Mesenchymal stem cell (in vitro differentiated cells and primary cell): ENCODE data around the gene STAP1.
A peak's percentile ranks its signal among the peaks of the same experiment; 100 is the strongest.

Experiments
- DNase-seq: peaks from one replicate; pipeline ENCODE4 v3.0.0-alpha.2; 2013
- H2AFZ ChIP-seq: one replicate; pipeline ENCODE4 v1.6.1; 2013; ENCODE audit warnings: low read depth, mild to moderate bottlenecking, control low read depth, inconsistent platforms, low read length, moderate library complexity
- H2AK5ac ChIP-seq: 2 replicates; pipeline ENCODE4 v1.6.1; 2013; ENCODE audit warnings: low read length, moderate library complexity, mild to moderate bottlenecking, inconsistent platforms; ENCODE audit not compliant: severe bottlenecking
- H2BK120ac ChIP-seq: one replicate; pipeline ENCODE4 v1.6.1; 2013; ENCODE audit warnings: low read depth, mild to moderate bottlenecking, inconsistent platforms, low read length, moderate library complexity
- H2BK12ac ChIP-seq, 2 experiments: one replicate each; pipeline ENCODE4 v1.6.1; 2013; ENCODE audit warnings: inconsistent platforms in 2 of 2, low read length in 2 of 2, mild to moderate bottlenecking in 2 of 2, moderate library complexity in 2 of 2, control low read depth in 1 of 2
- H2BK15ac ChIP-seq: one replicate; pipeline ENCODE4 v1.6.1; 2013; ENCODE audit warnings: mild to moderate bottlenecking, low read depth, inconsistent platforms; ENCODE audit not compliant: poor library complexity, severe bottlenecking
- H2BK5ac ChIP-seq: 2 replicates; pipeline ENCODE4 v1.6.1; 2013; ENCODE audit warnings: low read depth, mild to moderate bottlenecking, low read length, control low read depth, inconsistent platforms; ENCODE audit not compliant: poor library complexity, severe bottlenecking
- H3K14ac ChIP-seq, 2 experiments: one replicate each; pipeline ENCODE4 v1.6.1; 2013; ENCODE audit warnings: inconsistent platforms in 2 of 2, low read length in 2 of 2, control low read depth in 1 of 2, mild to moderate bottlenecking in 1 of 2, moderate library complexity in 1 of 2
- H3K18ac ChIP-seq, 2 experiments: one replicate each; pipeline ENCODE4 v1.6.1; 2013; ENCODE audit warnings: inconsistent platforms in 2 of 2, low read length in 2 of 2, control low read depth in 1 of 2, low read depth in 1 of 2, mild to moderate bottlenecking in 1 of 2
- H3K23ac ChIP-seq, 2 experiments: one replicate each; pipeline ENCODE4 v1.6.1; 2013; ENCODE audit warnings: inconsistent platforms in 2 of 2, low read length in 2 of 2, mild to moderate bottlenecking in 2 of 2, moderate library complexity in 2 of 2, control low read depth in 1 of 2
- H3K27ac ChIP-seq: 2 replicates; pipeline ENCODE4 v1.5.1; 2013; ENCODE audit warnings: mild to moderate bottlenecking, moderate library complexity, low read length, control low read depth, inconsistent platforms; ENCODE audit not compliant: poor library complexity, severe bottlenecking
- H3K27me3 ChIP-seq, 2 experiments: 2 replicates each; pipeline versions ENCODE4 v1.6.1 to v1.7.0; 2013; ENCODE audit warnings: low read length in 2 of 2, mild to moderate bottlenecking in 2 of 2, moderate library complexity in 2 of 2, control low read depth in 1 of 2, inconsistent platforms in 1 of 2; ENCODE audit not compliant: control insufficient read depth in 1 of 2, insufficient read depth in 1 of 2
- H3K36me3 ChIP-seq, 2 experiments: 2 replicates each; pipeline versions ENCODE4 v1.6.1 to v1.7.0; 2013; ENCODE audit warnings: low read length in 2 of 2, control low read depth in 1 of 2, inconsistent platforms in 1 of 2, low read depth in 1 of 2, mild to moderate bottlenecking in 1 of 2; ENCODE audit not compliant: insufficient read depth in 2 of 2, control insufficient read depth in 1 of 2
- H3K4ac ChIP-seq, 2 experiments: one replicate each; pipeline ENCODE4 v1.6.1; 2013; ENCODE audit warnings: inconsistent platforms in 2 of 2, low read length in 2 of 2, mild to moderate bottlenecking in 2 of 2, moderate library complexity in 2 of 2, control low read depth in 1 of 2, low read depth in 1 of 2
- H3K4me1 ChIP-seq: 2 replicates; pipeline ENCODE4 v1.6.1; 2013; ENCODE audit warnings: low read depth, low read length, control low read depth; ENCODE audit not compliant: control insufficient read depth, insufficient read depth
- H3K4me2 ChIP-seq: 2 replicates; pipeline ENCODE4 v1.6.1; 2013; ENCODE audit warnings: low read length, mild to moderate bottlenecking, inconsistent platforms; ENCODE audit not compliant: poor library complexity, severe bottlenecking
- H3K4me3 ChIP-seq, 2 experiments: 2 replicates each; pipeline versions ENCODE4 v1.5.1 to v1.7.0; 2013; ENCODE audit warnings: low read length in 2 of 2, mild to moderate bottlenecking in 2 of 2, control low read depth in 1 of 2, low read depth in 1 of 2; ENCODE audit not compliant: insufficient read depth in 1 of 2
- H3K79me1 ChIP-seq: replicated peaks from 2 replicates; pipeline ENCODE4 v1.6.1; 2013; ENCODE audit warnings: mild to moderate bottlenecking, control low read depth, low read length, inconsistent platforms; ENCODE audit not compliant: poor library complexity, severe bottlenecking
- H3K9ac ChIP-seq: 2 replicates; pipeline ENCODE4 v1.7.0; 2013; ENCODE audit warnings: mild to moderate bottlenecking, low read length, moderate library complexity
- H3K9me3 ChIP-seq: 2 replicates; pipeline ENCODE4 v1.7.0; 2013; ENCODE audit warnings: mild to moderate bottlenecking, low read length; ENCODE audit not compliant: control insufficient read depth
- H4K8ac ChIP-seq: one replicate; pipeline ENCODE4 v1.6.1; 2013; ENCODE audit warnings: inconsistent platforms, mild to moderate bottlenecking, low read length, moderate library complexity
- H4K91ac ChIP-seq: one replicate; pipeline ENCODE4 v1.6.1; 2013; ENCODE audit warnings: mild to moderate bottlenecking, low read length, inconsistent platforms
- WGBS: methylation state at CpG from one replicate; pipeline ENCODE4 v1.1.7; 2013; ENCODE audit warnings: mixed read lengths; 5-methylcytosine and 5-hydroxymethylcytosine counted together

STAP1 gene

DNA sequence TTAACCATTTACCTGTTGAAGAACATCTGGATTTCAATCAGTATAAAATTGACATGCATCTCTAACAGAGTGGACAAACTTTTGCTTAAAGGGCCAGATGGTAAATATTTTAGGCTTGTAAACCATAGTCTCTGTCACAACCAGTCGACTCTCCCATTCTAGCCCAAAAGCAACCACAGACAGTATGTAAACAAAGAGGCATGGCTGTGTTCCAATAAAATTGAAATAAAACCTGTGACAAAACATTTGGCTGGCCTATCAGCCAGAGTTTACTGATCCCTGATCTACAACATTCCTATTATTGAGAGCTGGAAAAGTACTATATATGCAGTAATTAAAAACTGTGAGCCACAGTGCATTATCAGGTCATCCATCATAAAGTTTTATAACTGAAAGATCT is 16.5 kb upstream of the STAP1 start:
- H2BK5ac ChIP-seq, result no peak overlapping the region
- no peak for DNase-seq
- H2BK15ac ChIP-seq, result no peak overlapping the region
- H3K79me1 ChIP-seq, result peaks cover 9% of the 10 kb centered on the region
- H2AFZ ChIP-seq, result no peak overlapping the region
- H3K9ac ChIP-seq, result no peak overlapping the region
- H3K36me3 ChIP-seq, result peaks cover 7 to 54% of the 10 kb centered on the region in 2 experiments
- no peaks in the 10 kb centered on the region for H3K4me1 ChIP-seq
- H2BK120ac ChIP-seq, result no peak overlapping the region
- H3K9me3 ChIP-seq, result no peaks in the 10 kb centered on the region
- H2AK5ac ChIP-seq, result no peak overlapping the region
- H3K27ac ChIP-seq, result no peak overlapping the region
- H2BK12ac ChIP-seq, result no peak overlapping the region
- H3K18ac ChIP-seq, result no peak overlapping the region
- no peak overlapping the region for H3K4ac ChIP-seq
- no CpG with 5 or more reads among the region's 1 CpG for WGBS
- H3K4me3 ChIP-seq, result no peak overlapping the region
- no peak overlapping the region for H3K4me2 ChIP-seq
- H3K23ac ChIP-seq, result no peak overlapping the region
- no peak overlapping the region for H4K8ac ChIP-seq
- no peak overlapping the region for H3K14ac ChIP-seq
- no peaks in the 10 kb centered on the region for H3K27me3 ChIP-seq
- no peak overlapping the region for H4K91ac ChIP-seq

DNA sequence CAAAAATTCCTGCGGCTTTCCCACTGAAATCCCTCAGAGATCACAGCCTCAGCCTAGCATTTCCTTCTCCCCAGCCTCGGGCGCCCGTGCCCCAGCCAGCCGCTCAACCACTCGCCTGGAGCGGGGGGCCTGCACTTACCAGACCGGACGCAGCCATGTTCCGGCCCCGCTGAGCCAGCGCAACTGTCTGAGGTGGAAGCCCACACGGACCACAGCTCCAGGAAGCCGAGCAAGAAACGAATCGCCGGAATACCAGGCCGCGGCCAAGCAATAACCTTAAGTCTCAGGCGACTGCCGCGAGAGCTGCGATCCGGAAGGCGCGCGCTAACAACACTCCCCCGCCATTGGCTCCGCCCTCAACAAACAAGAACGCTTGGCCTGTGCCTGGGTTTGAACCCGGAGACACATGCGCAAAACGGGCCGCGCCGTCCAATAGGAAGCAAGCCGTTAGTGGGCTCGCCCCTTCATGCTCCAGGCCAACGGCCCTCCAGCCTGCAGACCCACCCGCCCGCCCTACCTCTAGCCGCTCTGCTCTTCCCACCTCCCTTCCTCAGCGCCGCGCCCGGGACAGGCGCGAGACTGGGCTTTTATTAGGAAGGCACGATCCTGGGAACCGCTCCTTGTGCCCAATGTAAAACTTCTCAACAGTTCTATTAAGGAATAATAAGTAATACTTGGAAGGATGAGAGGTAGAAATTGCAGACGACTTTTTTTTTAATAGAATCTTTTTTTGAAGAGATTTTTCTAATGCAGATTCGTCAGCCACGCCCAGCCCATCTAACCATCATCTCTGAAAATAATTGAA is 13.1 kb upstream of the STAP1 start, which contains the start of gene CENPC:
Gene CENPC, minus strand, starts transcription at position 305 of the 805 bp plus-strand sequence. Its CDS starts 148 bp downstream, at position 157.
- no peaks in the 10 kb centered on the region for H3K4me1 ChIP-seq
- H2BK15ac ChIP-seq, result no peak within 1 kb of the TSS
- peaks cover 2% of the 10 kb centered on the region for H3K79me1 ChIP-seq
- peak within 1 kb of the TSS; percentile 97 for H4K8ac ChIP-seq
- H3K9ac ChIP-seq, result peak within 1 kb of the TSS; percentile 100
- H3K36me3 ChIP-seq, result peaks cover 0 to 22% of the 10 kb centered on the region in 2 experiments
- H3K14ac ChIP-seq, result peak within 1 kb of the TSS in 1 of 2 experiments; percentile 5
- no peak within 1 kb of the TSS for H3K23ac ChIP-seq
- peak within 1 kb of the TSS; percentile 81 to 93 for H3K4me3 ChIP-seq
- H2BK5ac ChIP-seq, result peak within 1 kb of the TSS; percentile 76
- H2AFZ ChIP-seq, result no peak within 1 kb of the TSS
- whole genome bisulfite sequencing, result under 1% methylated on average over 39 of the region's 53 CpGs
- H4K91ac ChIP-seq, result peak within 1 kb of the TSS; percentile 57
- peak within 1 kb of the TSS in 1 of 2 experiments; percentile 60 for H3K4ac ChIP-seq
- H3K9me3 ChIP-seq, result no peaks in the 10 kb centered on the region
- H3K27ac ChIP-seq, result peak within 1 kb of the TSS; percentile 80
- H3K4me2 ChIP-seq, result peak within 1 kb of the TSS; percentile 75
- DNase-seq, result peak; percentile 97
- H3K18ac ChIP-seq, result peak within 1 kb of the TSS; percentile 44 to 95
- no peak within 1 kb of the TSS for H2AK5ac ChIP-seq
- H2BK12ac ChIP-seq, result no peak within 1 kb of the TSS
- H3K27me3 ChIP-seq, result no peaks in the 10 kb centered on the region
- peak within 1 kb of the TSS; percentile 71 for H2BK120ac ChIP-seq

DNA sequence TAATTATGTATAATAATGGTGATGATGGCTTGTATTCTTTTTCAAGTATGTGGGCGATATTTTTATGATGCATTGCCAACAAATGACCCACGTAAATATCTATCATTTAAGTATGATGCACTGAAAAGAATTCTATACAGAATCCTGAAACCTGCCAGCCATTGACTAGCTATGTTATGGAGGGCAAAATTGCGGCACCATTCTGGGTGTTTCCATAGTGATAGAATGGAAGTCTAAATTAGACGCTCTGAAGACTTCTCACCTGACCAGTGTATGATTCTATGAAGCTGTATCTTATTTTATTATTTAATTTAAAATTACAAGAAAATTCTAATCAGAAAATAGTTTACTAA is 12.5 kb upstream of the STAP1 start:
- no peaks in the 10 kb centered on the region for H3K4me1 ChIP-seq
- H3K9ac ChIP-seq, result peak overlapping the region; percentile 100
- H4K8ac ChIP-seq, result no peak overlapping the region
- H2BK5ac ChIP-seq, result no peak overlapping the region
- no peak overlapping the region for H3K14ac ChIP-seq
- H2AK5ac ChIP-seq, result no peak overlapping the region
- no peak overlapping the region for H3K4ac ChIP-seq
- no peak overlapping the region for H3K18ac ChIP-seq
- H2BK120ac ChIP-seq, result no peak overlapping the region
- no peaks in the 10 kb centered on the region for H3K9me3 ChIP-seq
- H2AFZ ChIP-seq, result no peak overlapping the region
- no peak overlapping the region for H3K27ac ChIP-seq
- DNase-seq, result no peak
- H4K91ac ChIP-seq, result no peak overlapping the region
- no peak overlapping the region for H3K4me2 ChIP-seq
- WGBS, result no CpG with 5 or more reads among the region's 4 CpGs
- H2BK15ac ChIP-seq, result no peak overlapping the region
- H3K23ac ChIP-seq, result no peak overlapping the region
- peak overlapping the region in 1 of 2 experiments; percentile 78 for H3K4me3 ChIP-seq
- H2BK12ac ChIP-seq, result no peak overlapping the region
- H3K79me1 ChIP-seq, result peaks cover 2% of the 10 kb centered on the region
- peaks cover 0 to 20% of the 10 kb centered on the region in 2 experiments for H3K36me3 ChIP-seq
- no peaks in the 10 kb centered on the region for H3K27me3 ChIP-seq

DNA sequence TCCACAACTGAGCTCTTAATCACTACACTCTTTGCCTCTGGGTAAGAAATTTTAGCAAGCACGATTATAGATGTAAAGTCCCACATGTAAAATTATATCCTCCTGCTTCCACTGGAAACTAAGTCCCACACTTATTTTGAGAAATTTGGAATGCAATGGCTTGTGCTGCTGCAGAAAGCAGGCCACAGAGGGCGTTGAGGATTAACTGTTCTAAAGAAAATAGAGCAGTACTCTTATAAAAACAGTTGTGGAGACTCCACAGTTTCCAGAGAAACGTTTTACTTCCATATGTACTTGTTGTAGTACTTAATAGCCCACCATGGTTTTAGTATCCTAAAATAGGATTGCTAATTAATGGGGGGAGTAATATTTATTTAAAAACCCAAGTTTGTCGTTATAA is 11.6 kb upstream of the STAP1 start:
- H3K4me3 ChIP-seq, result no peak overlapping the region
- no peak overlapping the region for H2AK5ac ChIP-seq
- no peak overlapping the region for H2BK120ac ChIP-seq
- peaks cover 0 to 13% of the 10 kb centered on the region in 2 experiments for H3K36me3 ChIP-seq
- H4K8ac ChIP-seq, result no peak overlapping the region
- H3K4ac ChIP-seq, result no peak overlapping the region
- H2BK15ac ChIP-seq, result no peak overlapping the region
- no peaks in the 10 kb centered on the region for H3K27me3 ChIP-seq
- no peak overlapping the region for H3K23ac ChIP-seq
- no peak overlapping the region for H4K91ac ChIP-seq
- WGBS, result 60% methylated on average over 1 of the region's 4 CpGs
- no peak overlapping the region for H3K14ac ChIP-seq
- H3K9me3 ChIP-seq, result no peaks in the 10 kb centered on the region
- H3K18ac ChIP-seq, result no peak overlapping the region
- no peak for DNase-seq
- H3K4me1 ChIP-seq, result no peaks in the 10 kb centered on the region
- H2BK5ac ChIP-seq, result no peak overlapping the region
- no peak overlapping the region for H2BK12ac ChIP-seq
- H3K79me1 ChIP-seq, result peaks cover 2% of the 10 kb centered on the region
- no peak overlapping the region for H2AFZ ChIP-seq
- H3K27ac ChIP-seq, result no peak overlapping the region
- no peak overlapping the region for H3K4me2 ChIP-seq
- H3K9ac ChIP-seq, result peak overlapping the region; percentile 15
